Lower leg skin (tissue), 3 donors: ENCODE measurements around the gene PARM1.

ENCODE experiments used
- CTCF ChIP-seq, 3 donors: fragments of 450-650 bp; IDR thresholded peaks; one replicate each; pipeline ENCODE4 v1.5.1; 2016; ENCODE audit warnings: antibody characterized with exemption in 3 of 3, mild to moderate bottlenecking in 3 of 3, moderate library complexity in 2 of 3
- POLR2A ChIP-seq, 2 donors: fragments of 450-650 bp; IDR thresholded peaks; one replicate each; pipeline ENCODE4 v1.6.1; 2016 to 2017; ENCODE audit warnings: antibody characterized with exemption in 2 of 2, mild to moderate bottlenecking in 1 of 2, moderate library complexity in 1 of 2

- no peak for TF ChIP-seq CTCF (IDR thresholded peaks at IDR 0.05)
- TF ChIP-seq POLR2A (IDR thresholded peaks at IDR 0.05) = no peak
These were observed 43.2 kb downstream of the PARM1 start for GRCh38 chr4:74975848-74976824.
